HepG2 (cell line): Measurements from ENCODE around the gene CFAP206. TPM values are rescaled to one million over a fixed set of nuclear protein-coding genes. Genes with fewer than 3 reads are reported as not detected.

ENCODE experiments used
- ATAC-seq: fragments of 200-7000 bp; cut with Tn5 transposase; 3 replicates; pipeline ENCODE4 v1.9.1; 2020; ENCODE audit warnings: mild to moderate bottlenecking, moderate library complexity
- BruUV-seq: library from RNA; stranded (reverse); fragments of 400-500 nt; replicated peaks from 2 replicates; lab custom pipeline; 2021; lab: Mats Ljungman, UMichigan
- CTCF ChIA-PET: fragments of 300-600 bp; formaldehyde crosslinking; extraction: SDS; loops from one replicate; lab custom pipeline; 2021; ENCODE audit warnings: low total read pairs, inconsistent platforms, low intra/inter-chr PET ratio; lab: Yijun Ruan, JAX
- POLR2A ChIA-PET: fragments of 350-600 bp; sonication (Branson Sonifier 250); formaldehyde crosslinking; loops from one replicate; lab custom pipeline; 2020; ENCODE audit warnings: antibody characterized with exemption, inconsistent platforms; lab: Yijun Ruan, JAX
- DNase-seq: peaks from one replicate; pipeline ENCODE4 v3.0.0-alpha.2; 2015; ENCODE audit warnings: low spot score
- FAIRE-seq: peaks from 3 replicates; lab custom pipeline; 2011; peaks lifted over from hg19 to GRCh38; lab: Jason Lieb, UNC
- H2AFZ ChIP-seq: one replicate; pipeline ENCODE4 v1.6.1; 2011; ENCODE audit warnings: low read length, inconsistent platforms
- H3K27ac ChIP-seq: fragments of 300-600 bp; 3 replicates; pipeline ENCODE4 v1.8.0; 2011; ENCODE audit warnings: mixed run types, mild to moderate bottlenecking, mixed read lengths, low read length, inconsistent platforms; ENCODE audit not compliant: insufficient read depth; ENCODE audit errors: extremely low read length
- H3K27me3 ChIP-seq, 2 experiments: fragments of 200-600 bp in 1 of 2; 2 replicates in 1 of 2; 3 replicates in 1 of 2; pipeline versions ENCODE4 v1.6.0 to v1.8.0; 2011; ENCODE audit warnings: low read length in 2 of 2, mild to moderate bottlenecking in 2 of 2, moderate library complexity in 2 of 2, inconsistent platforms in 1 of 2; ENCODE audit not compliant: insufficient read depth in 2 of 2, control insufficient read depth in 1 of 2
- H3K36me3 ChIP-seq, 2 experiments: fragments of 200-600 bp in 1 of 2; replicated peaks in 1 of 2; 2 replicates in 1 of 2; 3 replicates in 1 of 2; pipeline versions ENCODE4 v1.5.1 to v1.8.0; 2011; ENCODE audit warnings: low read length in 2 of 2, inconsistent platforms in 1 of 2; ENCODE audit not compliant: insufficient read depth in 2 of 2, control insufficient read depth in 1 of 2
- H3K4me1 ChIP-seq: 2 replicates; pipeline ENCODE4 v1.5.1; 2012; ENCODE audit warnings: low read length, inconsistent platforms; ENCODE audit not compliant: insufficient read depth
- H3K4me2 ChIP-seq: 2 replicates; pipeline ENCODE4 v1.6.0; 2011; ENCODE audit warnings: low read depth, low read length, inconsistent platforms
- H3K4me3 ChIP-seq, 3 experiments: fragments of 200-600 bp in 1 of 3; sonication (generic), shearing (Covaris generic) in 1 of 3; replicated peaks in 1 of 3; 2 replicates each; pipeline ENCODE4 v1.5.1; 2011 to 2016; ENCODE audit warnings: low read length in 3 of 3, inconsistent platforms in 2 of 3, low read depth in 2 of 3, mild to moderate bottlenecking in 2 of 3, control low read depth in 1 of 3, mixed read lengths in 1 of 3; ENCODE audit not compliant: insufficient read depth in 1 of 3
- H3K79me2 ChIP-seq: one replicate; pipeline ENCODE4 v1.6.1; 2011; ENCODE audit warnings: low read length, inconsistent platforms; ENCODE audit not compliant: insufficient read depth
- H3K9ac ChIP-seq: 2 replicates; pipeline ENCODE4 v1.6.0; 2011; ENCODE audit warnings: mild to moderate bottlenecking, low read depth, low read length, inconsistent platforms; ENCODE audit not compliant: insufficient read depth
- H3K9me3 ChIP-seq: 2 replicates; pipeline ENCODE4 v1.5.1; 2012; ENCODE audit warnings: mild to moderate bottlenecking, low read length
- H4K20me1 ChIP-seq: 2 replicates; pipeline ENCODE4 v1.6.0; 2011; ENCODE audit warnings: inconsistent platforms, mild to moderate bottlenecking, low read length, moderate library complexity; ENCODE audit not compliant: insufficient read depth
- ARID2 ChIP-seq: sonication (generic); formaldehyde crosslinking; IDR thresholded peaks from 2 replicates; pipeline ENCODE4 v1.8.1; 2022; ENCODE audit warnings: mild to moderate bottlenecking, missing genetic modification reagents, borderline replicate concordance
- CBX1 ChIP-seq: IDR thresholded peaks from one replicate; pipeline ENCODE4 v1.6.1; 2016; ENCODE audit warnings: antibody characterized with exemption, low read depth
- CENPBD1 ChIP-seq: sonication (generic); formaldehyde crosslinking; IDR thresholded peaks from 2 replicates; pipeline ENCODE4 v1.8.0; 2022; ENCODE audit warnings: missing genetic modification reagents, low read depth, mild to moderate bottlenecking, borderline replicate concordance
- DNMT3B ChIP-seq: conservative IDR thresholded peaks from 2 replicates; pipeline ENCODE4 v1.6.1; 2016; ENCODE audit warnings: missing biosample characterization, control low read depth
- EHMT2 ChIP-seq: fragments of 200-600 bp; sonication (generic); IDR thresholded peaks from 2 replicates; pipeline ENCODE4 v1.7.0; 2017; ENCODE audit warnings: antibody characterized with exemption, low read depth, low read length, borderline replicate concordance
- HDAC2 ChIP-seq: sonication (generic); formaldehyde crosslinking; IDR thresholded peaks from 2 replicates; pipeline ENCODE4 v1.4.0; 2020; ENCODE audit warnings: missing genetic modification reagents
- MYNN ChIP-seq: sonication (generic); formaldehyde crosslinking; IDR thresholded peaks from 2 replicates; pipeline ENCODE4 v1.4.0; 2020; ENCODE audit warnings: mild to moderate bottlenecking, low read depth, missing genetic modification reagents
- ONECUT2 ChIP-seq: sonication (generic); formaldehyde crosslinking; IDR thresholded peaks from 2 replicates; pipeline ENCODE4 v1.4.0; 2020; ENCODE audit warnings: missing genetic modification reagents
- SMYD3 ChIP-seq: sonication (generic); formaldehyde crosslinking; IDR thresholded peaks from 2 replicates; pipeline ENCODE4 v1.8.1; 2023; ENCODE audit warnings: mild to moderate bottlenecking, missing genetic modification reagents
- SNRNP70 ChIP-seq: fragments of 200-400 bp; formaldehyde crosslinking; IDR thresholded peaks from 2 replicates; pipeline ENCODE4 v1.6.1; 2017; ENCODE audit warnings: mild to moderate bottlenecking, low read depth, low read length, moderate library complexity
- SOX13 ChIP-seq, 3 experiments: fragments of 450-650 bp in 1 of 3; sonication (generic) in 1 of 3; formaldehyde crosslinking in 1 of 3; IDR thresholded peaks in 2 of 3; conservative IDR thresholded peaks in 1 of 3; 2 replicates each; pipeline versions ENCODE4 v1.5.0 to v1.6.1; 2016 to 2020; ENCODE audit warnings: antibody characterized with exemption in 1 of 3, mild to moderate bottlenecking in 1 of 3, missing compliant biosample characterization in 1 of 3, missing genetic modification reagents in 1 of 3, moderate library complexity in 1 of 3
- WIZ ChIP-seq: sonication (generic); formaldehyde crosslinking; IDR thresholded peaks from 2 replicates; pipeline ENCODE4 v1.5.1; 2020; ENCODE audit warnings: mild to moderate bottlenecking, missing genetic modification reagents
- ZFP36L2 ChIP-seq: sonication (generic); formaldehyde crosslinking; IDR thresholded peaks from 2 replicates; pipeline ENCODE4 v1.4.0; 2020; ENCODE audit warnings: missing genetic modification reagents
- ZNF10 ChIP-seq: sonication (generic); formaldehyde crosslinking; IDR thresholded peaks from 2 replicates; pipeline ENCODE4 v1.4.0; 2020; ENCODE audit warnings: mild to moderate bottlenecking, low read depth, missing genetic modification reagents, borderline replicate concordance
- ZNF225 ChIP-seq: sonication (generic); formaldehyde crosslinking; IDR thresholded peaks from 2 replicates; pipeline ENCODE4 v1.4.0; 2020; ENCODE audit warnings: mild to moderate bottlenecking, missing genetic modification reagents
- ZNF589 ChIP-seq: sonication (generic); formaldehyde crosslinking; conservative IDR thresholded peaks from 2 replicates; pipeline ENCODE4 v1.8.0; 2022; ENCODE audit warnings: mild to moderate bottlenecking, moderate library complexity, missing genetic modification reagents
- ZNF674 ChIP-seq: sonication (generic); formaldehyde crosslinking; IDR thresholded peaks from 2 replicates; pipeline ENCODE4 v1.5.0; 2020; ENCODE audit warnings: low read depth, mild to moderate bottlenecking, missing genetic modification reagents
- ZSCAN21 ChIP-seq: sonication (generic); formaldehyde crosslinking; IDR thresholded peaks from 2 replicates; pipeline ENCODE4 v1.8.0; 2022; ENCODE audit warnings: mild to moderate bottlenecking, missing genetic modification reagents, moderate library complexity, borderline replicate concordance
- WGBS: methylation state at CpG from one replicate; pipeline ENCODE4 v1.1.6; 2017; ENCODE audit warnings: low lambda C conversion rate; 5-methylcytosine and 5-hydroxymethylcytosine counted together
- in situ Hi-C: cut with HindIII; loops from 2 replicates; pipeline ENCODE4 v1.10.0; 2017; ENCODE audit warnings: low pct_unique_long_range_greater_than_20kb; ENCODE audit not compliant: extremely low pct_ligation_motif_present
- intact Hi-C: fragments of 100-400 bp; cut with micrococcal nuclease; formaldehyde crosslinking; loops from one replicate; pipeline ENCODE4 v1.10.0; 2022; ENCODE audit not compliant: unreplicated experiment
- polyA plus RNA-seq, 8 experiments: library from polyadenylated mRNA; depleted of rRNA in 3 of 8; stranded (reverse) in 7 of 8; unstranded in 1 of 8; fragments of >200 nt; fragmentation: Illumina TruSeq in 4 of 8; extraction: Trizol in 4 of 8; gene quantifications; 2 replicates each; pipeline versions ENCODE4 v1.2.1 to v1.2.3, GENCODE V29; 2011 to 2016; ENCODE audit warnings: low read depth in 4 of 8, missing spikeins in 1 of 8, mixed read lengths in 1 of 8; ENCODE audit not compliant: insufficient read depth in 1 of 8
- total RNA-seq, 5 experiments: library from RNA; depleted of rRNA; stranded (reverse); fragments of >200 nt; fragmentation: Illumina TruSeq; extraction: Trizol; gene quantifications; 2 replicates each; pipeline ENCODE4 v1.2.3, GENCODE V29; 2016; ENCODE audit warnings: low read depth in 1 of 5

CFAP206 gene
- total and polyA plus RNA-seq, 2 of the 13 experiments (the other 11 are each of a cell fraction or from before 2014, with no cell fraction given), result not detected

- TF ChIP-seq CENPBD1, result no peak
- TF ChIP-seq ZNF10 (CRISPR knock-in tag), result no peak
- no peak for TF ChIP-seq ZNF674
Measured at GRCh38 chr6:87430499-87430898, 22.7 kb downstream of the CFAP206 start (continued).

GRCh38 chr6:87431263-87431662, 23.5 kb downstream of the CFAP206 start:
- Histone ChIP-seq H3K4me1 (no peaks in the 10 kb centered on the region), H3K4me3 (no peak overlapping the region), H2AFZ (no peak overlapping the region), H4K20me1 (no peaks in the 10 kb centered on the region), H3K27me3 (peaks cover 0 to 14% of the 10 kb centered on the region in 2 experiments; a peak in 2 of 5 replicates), H3K79me2 (no peaks in the 10 kb centered on the region), H3K27ac (no peak overlapping the region), H3K4me2 (no peak overlapping the region), H3K9me3 (no peaks in the 10 kb centered on the region), H3K9ac (no peak overlapping the region), H3K36me3 (no peaks in the 10 kb centered on the region)
- POLR2A ChIA-PET, result no interaction called here
- intact Hi-C loops, result no loop called here
- BruUV-seq, result no TSS peak
- ATAC-seq (no peak), FAIRE-seq (no peak), DNase-seq (no peak)
- no peak for TF ChIP-seq CBX1
- no peak for TF ChIP-seq ZSCAN21 (CRISPR knock-in tag)
- TF ChIP-seq HDAC2 (CRISPR knock-in tag), result no peak
- TF ChIP-seq ZNF225 (CRISPR knock-in tag), result no peak
- in situ Hi-C loops, result no loop called here
- CTCF ChIA-PET, result no interaction called here
- 11% methylated on average over 5 of the region's 5 CpGs for WGBS

- no peak overlapping the region for H2AFZ ChIP-seq
- H3K9me3 ChIP-seq, result no peaks in the 10 kb centered on the region
- no peaks in the 10 kb centered on the region for H3K36me3 ChIP-seq
- H3K79me2 ChIP-seq, result no peaks in the 10 kb centered on the region
- ChIA-PET POLR2A (no interaction called here), CTCF (no interaction called here)
- FAIRE-seq, result peak; percentile 76
- H4K20me1 ChIP-seq, result no peaks in the 10 kb centered on the region
- intact Hi-C loops (no loop called here), in situ Hi-C loops (no loop called here)
- H3K4me3 ChIP-seq, result no peak overlapping the region
- WGBS, result 7% methylated on average over 3 of the region's 4 CpGs
- H3K27me3 ChIP-seq, result peaks cover 0 to 2% of the 10 kb centered on the region in 2 experiments; a peak in 1 of 5 replicates
- H3K27ac ChIP-seq, result no peak overlapping the region
- no peak overlapping the region for H3K4me2 ChIP-seq
- ATAC-seq, result peak; percentile 89
- DNase-seq, result peak; percentile 55
- BruUV-seq, result no TSS peak
- no peaks in the 10 kb centered on the region for H3K4me1 ChIP-seq
- no peak overlapping the region for H3K9ac ChIP-seq
- TF ChIP-seq SNRNP70 (no peak), ONECUT2 (CRISPR knock-in tag) (peak; percentile 20; the same call in 1 of the 2 replicates), ZNF589 (0 out of 2 replicates have a peak, but pooled peaks have one; percentile 39), ARID2 (0 out of 2 replicates have a peak, but pooled peaks have one; percentile 55), WIZ (CRISPR knock-in tag) (peak; percentile 98), MYNN (CRISPR knock-in tag) (peak; percentile 58; the same call in 1 of the 2 replicates), DNMT3B (CRISPR knock-in tag) (peak; percentile 97), SMYD3 (peak; percentile 70; the same call in 1 of the 2 replicates), EHMT2 (peak; percentile 94), ZFP36L2 (peak; percentile 78; the same call in 1 of the 2 replicates), SOX13 (IDR thresholded peaks at IDR 0.05) (no peak), SOX13 (CRISPR knock-in tag; conservative IDR thresholded peaks at IDR 0.05 in 1 of 2, IDR thresholded peaks at IDR 0.05 in 1 of 2) (peak in 1 of 2 experiments; percentile 35; a peak in 1 of 4 replicates)
Measured at GRCh38 chr6:87436435-87436834, 28.7 kb downstream of the CFAP206 start.
